ENCODE measurements around the gene RASD2.

DNA sequence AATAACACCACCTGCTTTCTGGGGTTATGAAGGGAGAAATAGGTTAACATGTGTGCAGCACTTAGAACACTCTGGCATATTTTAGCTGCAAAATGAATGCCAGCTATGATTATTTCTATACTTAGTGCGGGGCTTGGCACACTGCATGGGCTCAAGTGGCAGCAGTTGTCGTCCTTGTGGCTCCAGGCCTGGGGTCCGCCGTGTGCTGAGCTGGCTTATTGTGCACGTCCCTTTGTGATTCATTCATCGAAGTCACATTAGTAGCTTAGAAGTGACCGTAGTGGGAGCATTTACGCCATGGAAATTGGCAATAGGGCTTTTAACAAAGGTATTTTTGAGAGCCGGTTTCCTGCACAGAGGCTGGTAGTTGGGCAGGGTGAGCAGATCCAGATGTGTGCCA lies 4.2 kb downstream of the RASD2 start:
- TF ChIP-seq, protein P1, sequence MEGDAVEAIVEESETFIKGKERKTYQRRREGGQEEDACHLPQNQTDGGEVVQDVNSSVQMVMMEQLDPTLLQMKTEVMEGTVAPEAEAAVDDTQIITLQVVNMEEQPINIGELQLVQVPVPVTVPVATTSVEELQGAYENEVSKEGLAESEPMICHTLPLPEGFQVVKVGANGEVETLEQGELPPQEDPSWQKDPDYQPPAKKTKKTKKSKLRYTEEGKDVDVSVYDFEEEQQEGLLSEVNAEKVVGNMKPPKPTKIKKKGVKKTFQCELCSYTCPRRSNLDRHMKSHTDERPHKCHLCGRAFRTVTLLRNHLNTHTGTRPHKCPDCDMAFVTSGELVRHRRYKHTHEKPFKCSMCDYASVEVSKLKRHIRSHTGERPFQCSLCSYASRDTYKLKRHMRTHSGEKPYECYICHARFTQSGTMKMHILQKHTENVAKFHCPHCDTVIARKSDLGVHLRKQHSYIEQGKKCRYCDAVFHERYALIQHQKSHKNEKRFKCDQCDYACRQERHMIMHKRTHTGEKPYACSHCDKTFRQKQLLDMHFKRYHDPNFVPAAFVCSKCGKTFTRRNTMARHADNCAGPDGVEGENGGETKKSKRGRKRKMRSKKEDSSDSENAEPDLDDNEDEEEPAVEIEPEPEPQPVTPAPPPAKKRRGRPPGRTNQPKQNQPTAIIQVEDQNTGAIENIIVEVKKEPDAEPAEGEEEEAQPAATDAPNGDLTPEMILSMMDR (IDR thresholded peaks at IDR 0.05) = no peak
- TF ChIP-seq POLR2A (IDR thresholded peaks at IDR 0.05) (no peak), POLR2AphosphoS5 (IDR thresholded peaks at IDR 0.05) (no peak), EP300 (IDR thresholded peaks at IDR 0.05) (no peak)
